Suprapubic skin (tissue), 4 donors: ENCODE results near the gene CTNNA3.

Experiments used
- EP300 ChIP-seq: sonication (generic); formaldehyde crosslinking; IDR thresholded peaks from one replicate; pipeline ENCODE4 v1.6.1; 2017; ENCODE audit warnings: antibody characterized with exemption
- POLR2A ChIP-seq, 2 donors: fragments of 450-650 bp; IDR thresholded peaks; one replicate each; pipeline ENCODE4 v1.6.1; 2017; ENCODE audit warnings: antibody characterized with exemption in 2 of 2, mild to moderate bottlenecking in 2 of 2, moderate library complexity in 2 of 2
- POLR2AphosphoS5 ChIP-seq, 3 donors: sonication (generic); formaldehyde crosslinking; IDR thresholded peaks; one replicate each; pipeline ENCODE4 v1.6.1; 2017; ENCODE audit warnings: antibody characterized with exemption in 3 of 3
- TF ChIP-seq, protein P1 (sequence below), 2 donors: fragments of 200-600 bp in 1 of 2; fragments of 450-650 bp in 1 of 2; sonication (generic) in 1 of 2; IDR thresholded peaks; one replicate each; pipeline ENCODE4 v1.5.1; 2016 to 2019; ENCODE audit warnings: antibody characterized with exemption in 2 of 2, mild to moderate bottlenecking in 1 of 2, moderate library complexity in 1 of 2

DNA sequence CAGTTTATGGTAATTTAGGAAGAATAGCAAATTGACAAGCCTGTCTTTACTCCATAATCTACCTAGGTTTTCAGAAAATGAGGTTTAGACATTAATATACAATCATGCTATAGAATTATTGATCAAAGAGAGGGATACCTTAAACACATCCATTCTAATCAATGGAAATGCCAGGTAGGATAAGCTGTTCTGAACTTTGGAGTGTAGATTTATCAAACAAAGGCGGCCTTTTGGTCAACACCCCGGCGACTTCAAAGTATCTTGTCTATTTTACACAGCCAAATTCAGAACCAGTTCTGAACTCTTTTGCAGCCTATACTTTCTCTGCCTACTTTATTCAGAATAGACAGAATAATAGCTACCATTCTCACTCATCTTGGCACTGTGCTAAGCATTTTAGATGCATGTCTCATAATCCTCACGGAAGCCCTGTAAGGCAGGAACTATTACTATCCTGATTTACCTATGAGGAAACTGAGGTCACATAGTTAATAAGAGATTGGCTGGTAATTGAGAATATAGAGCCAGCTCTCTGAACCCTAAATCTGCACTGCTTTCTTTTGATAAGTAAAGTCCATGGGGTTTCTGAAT, 1412.0 kb downstream of the CTNNA3 start:
- TF ChIP-seq, protein P1, sequence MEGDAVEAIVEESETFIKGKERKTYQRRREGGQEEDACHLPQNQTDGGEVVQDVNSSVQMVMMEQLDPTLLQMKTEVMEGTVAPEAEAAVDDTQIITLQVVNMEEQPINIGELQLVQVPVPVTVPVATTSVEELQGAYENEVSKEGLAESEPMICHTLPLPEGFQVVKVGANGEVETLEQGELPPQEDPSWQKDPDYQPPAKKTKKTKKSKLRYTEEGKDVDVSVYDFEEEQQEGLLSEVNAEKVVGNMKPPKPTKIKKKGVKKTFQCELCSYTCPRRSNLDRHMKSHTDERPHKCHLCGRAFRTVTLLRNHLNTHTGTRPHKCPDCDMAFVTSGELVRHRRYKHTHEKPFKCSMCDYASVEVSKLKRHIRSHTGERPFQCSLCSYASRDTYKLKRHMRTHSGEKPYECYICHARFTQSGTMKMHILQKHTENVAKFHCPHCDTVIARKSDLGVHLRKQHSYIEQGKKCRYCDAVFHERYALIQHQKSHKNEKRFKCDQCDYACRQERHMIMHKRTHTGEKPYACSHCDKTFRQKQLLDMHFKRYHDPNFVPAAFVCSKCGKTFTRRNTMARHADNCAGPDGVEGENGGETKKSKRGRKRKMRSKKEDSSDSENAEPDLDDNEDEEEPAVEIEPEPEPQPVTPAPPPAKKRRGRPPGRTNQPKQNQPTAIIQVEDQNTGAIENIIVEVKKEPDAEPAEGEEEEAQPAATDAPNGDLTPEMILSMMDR (IDR thresholded peaks at IDR 0.05) = no peak
- TF ChIP-seq POLR2AphosphoS5 (IDR thresholded peaks at IDR 0.05) (no peak), POLR2A (IDR thresholded peaks at IDR 0.05) (no peak), EP300 (no peak)
